H1 (cell line): ENCODE measurements around the gene EFEMP1. TPM values are rescaled to one million over a fixed set of nuclear protein-coding genes. Genes with fewer than 3 reads are reported as not detected.

Experiments used
- CTCF ChIA-PET: fragments of 300-600 bp; sonication (Branson Sonifier 250); formaldehyde crosslinking; loops from one replicate; lab custom pipeline; 2021; ENCODE audit not compliant: partially characterized antibody; lab: Charles Lee
- POLR2A ChIA-PET: fragments of 300-600 bp; sonication (Branson Sonifier 250); formaldehyde crosslinking; loops from one replicate; lab custom pipeline; 2021; ENCODE audit warnings: inconsistent platforms; ENCODE audit not compliant: partially characterized antibody; lab: Charles Lee
- DNase-seq, 2 experiments: peaks; one replicate each; pipeline versions ENCODE4 v3.0.0 to v3.0.0-alpha.2; 2010 to 2022; ENCODE audit warnings: low spot score in 2 of 2, low read depth in 1 of 2, mixed read lengths in 1 of 2
- FAIRE-seq: peaks from 2 replicates; lab custom pipeline; 2011; peaks lifted over from hg19 to GRCh38; lab: Jason Lieb, UNC
- H2AFZ ChIP-seq: 2 replicates; pipeline ENCODE4 v1.8.1; 2012; ENCODE audit warnings: low read length, inconsistent platforms
- H2AK5ac ChIP-seq: 2 replicates; pipeline ENCODE4 v1.6.1; 2013; ENCODE audit warnings: low read depth, low read length
- H2BK120ac ChIP-seq: replicated peaks from 2 replicates; pipeline ENCODE3; 2013; ENCODE audit warnings: low read depth, low read length, inconsistent platforms
- H2BK12ac ChIP-seq: 2 replicates; pipeline ENCODE4 v1.6.1; 2013; ENCODE audit warnings: low read depth, low read length
- H2BK15ac ChIP-seq: 2 replicates; pipeline ENCODE4 v1.6.1; 2013; ENCODE audit warnings: low read length
- H2BK20ac ChIP-seq: 2 replicates; pipeline ENCODE4 v1.6.1; 2013; ENCODE audit warnings: low read length
- H2BK5ac ChIP-seq: 2 replicates; pipeline ENCODE4 v1.6.1; 2013; ENCODE audit warnings: low read depth, low read length
- H3K14ac ChIP-seq: 2 replicates; pipeline ENCODE4 v1.6.1; 2013; ENCODE audit warnings: inconsistent platforms; ENCODE audit not compliant: insufficient read length
- H3K18ac ChIP-seq: 2 replicates; pipeline ENCODE4 v1.6.1; 2013; ENCODE audit warnings: low read length; ENCODE audit errors: extremely low read depth
- H3K23ac ChIP-seq: 2 replicates; pipeline ENCODE4 v1.6.1; 2013; ENCODE audit warnings: inconsistent platforms; ENCODE audit not compliant: insufficient read length
- H3K23me2 ChIP-seq: 2 replicates; pipeline ENCODE4 v1.6.1; 2013; ENCODE audit warnings: low read depth, low read length
- H3K27ac ChIP-seq: 2 replicates; pipeline ENCODE4 v1.6.1; 2011; ENCODE audit warnings: low read depth, low read length, inconsistent platforms
- H3K27me3 ChIP-seq, 4 experiments: replicated peaks in 1 of 4; 1 replicate in 1 of 4; 2 replicates in 3 of 4; pipeline versions ENCODE4 v1.6.1 to v1.8.1; 2011 to 2013; ENCODE audit warnings: low read length in 3 of 4, mild to moderate bottlenecking in 3 of 4, inconsistent platforms in 2 of 4, mixed read lengths in 2 of 4, moderate library complexity in 1 of 4; ENCODE audit not compliant: control insufficient read depth in 3 of 4, insufficient read depth in 3 of 4; ENCODE audit errors: extremely low read depth in 1 of 4
- H3K36me3 ChIP-seq, 4 experiments: 2 replicates each; pipeline versions ENCODE4 v1.6.1 to v1.8.1; 2011 to 2013; ENCODE audit warnings: mild to moderate bottlenecking in 4 of 4, low read length in 3 of 4, moderate library complexity in 2 of 4, control low read depth in 1 of 4, inconsistent platforms in 1 of 4; ENCODE audit not compliant: insufficient read depth in 4 of 4, control insufficient read depth in 2 of 4
- H3K4ac ChIP-seq: replicated peaks from 2 replicates; pipeline ENCODE3; 2013; ENCODE audit warnings: low read length, low read depth, mixed read lengths, inconsistent platforms; ENCODE audit not compliant: insufficient read length
- H3K4me1 ChIP-seq, 4 experiments: replicated peaks in 1 of 4; 1 replicate in 1 of 4; 2 replicates in 3 of 4; pipeline versions ENCODE4 v1.6.1 to v1.8.1; 2011 to 2013; ENCODE audit warnings: low read length in 3 of 4, inconsistent platforms in 2 of 4, mixed read lengths in 1 of 4; ENCODE audit not compliant: insufficient read depth in 4 of 4, control insufficient read depth in 3 of 4
- H3K4me2 ChIP-seq, 2 experiments: 2 replicates each; pipeline versions ENCODE4 v1.6.1 to v1.8.1; 2011 to 2013; ENCODE audit warnings: low read depth in 2 of 2, low read length in 2 of 2, control low read depth in 1 of 2, inconsistent platforms in 1 of 2, mild to moderate bottlenecking in 1 of 2; ENCODE audit not compliant: insufficient read depth in 1 of 2
- H3K4me3 ChIP-seq, 4 experiments: fragments of 200-600, 300-600 bp in 1 of 4; sonication (generic), shearing (Covaris generic), sonication (Bioruptor Twin) in 1 of 4; 2 replicates each; pipeline versions ENCODE4 v1.5.1 to v1.8.1; 2011 to 2016; ENCODE audit warnings: low read length in 4 of 4, low read depth in 3 of 4, control low read depth in 2 of 4, inconsistent platforms in 2 of 4, mild to moderate bottlenecking in 2 of 4, mixed read lengths in 1 of 4, moderate library complexity in 1 of 4; ENCODE audit not compliant: insufficient read depth in 2 of 4; ENCODE audit errors: extremely low read depth in 1 of 4
- H3K56ac ChIP-seq: replicated peaks from 2 replicates; pipeline ENCODE3; 2013; ENCODE audit warnings: low read depth, mild to moderate bottlenecking, mixed read lengths, low read length, inconsistent platforms; ENCODE audit not compliant: insufficient read length
- H3K79me1 ChIP-seq: 2 replicates; pipeline ENCODE4 v1.6.1; 2013; ENCODE audit warnings: low read depth, low read length, control low read depth
- H3K79me2 ChIP-seq, 2 experiments: 2 replicates each; pipeline versions ENCODE4 v1.6.1 to v1.8.1; 2012 to 2013; ENCODE audit warnings: low read length in 2 of 2, mild to moderate bottlenecking in 2 of 2, inconsistent platforms in 1 of 2; ENCODE audit not compliant: insufficient read depth in 2 of 2, control insufficient read depth in 1 of 2
- H3K9ac ChIP-seq, 4 experiments: replicated peaks in 1 of 4; 1 replicate in 1 of 4; 2 replicates in 3 of 4; pipeline versions ENCODE4 v1.6.1 to v1.8.1; 2011 to 2013; ENCODE audit warnings: low read depth in 3 of 4, low read length in 3 of 4, control low read depth in 2 of 4, mild to moderate bottlenecking in 2 of 4, moderate library complexity in 2 of 4, inconsistent platforms in 1 of 4; ENCODE audit errors: extremely low read depth in 1 of 4
- H3K9me3 ChIP-seq, 2 experiments: 2 replicates each; pipeline versions ENCODE4 v1.6.1 to v1.8.1; 2012 to 2013; ENCODE audit warnings: mild to moderate bottlenecking in 2 of 2, moderate library complexity in 2 of 2, control low read depth in 1 of 2, inconsistent platforms in 1 of 2, low read depth in 1 of 2, low read length in 1 of 2, mixed read lengths in 1 of 2; ENCODE audit not compliant: insufficient read depth in 2 of 2
- H4K20me1 ChIP-seq, 2 experiments: replicated peaks in 1 of 2; 2 replicates each; pipeline versions ENCODE3 to v1.8.1; 2011 to 2013; ENCODE audit warnings: inconsistent platforms in 2 of 2, low read length in 2 of 2, mild to moderate bottlenecking in 1 of 2; ENCODE audit not compliant: insufficient read depth in 2 of 2, control insufficient read depth in 1 of 2
- H4K5ac ChIP-seq: 2 replicates; pipeline ENCODE4 v1.6.1; 2013; ENCODE audit warnings: low read length, low read depth, mixed read lengths, inconsistent platforms; ENCODE audit not compliant: insufficient read length
- H4K8ac ChIP-seq: 2 replicates; pipeline ENCODE4 v1.8.0; 2013; ENCODE audit warnings: mild to moderate bottlenecking, moderate library complexity, low read length, inconsistent platforms; ENCODE audit not compliant: insufficient read depth; ENCODE audit errors: extremely low read depth
- H4K91ac ChIP-seq: replicated peaks from 2 replicates; pipeline ENCODE3; 2013; ENCODE audit warnings: low read length, mixed read lengths, inconsistent platforms; ENCODE audit not compliant: insufficient read length
- ASH2L ChIP-seq: fragments of 200-600, 300-600 bp; sonication (generic); IDR thresholded peaks from one replicate; pipeline ENCODE4 v1.7.1; 2017; ENCODE audit warnings: low read length
- BCL11A ChIP-seq, 2 experiments: IDR thresholded peaks; one replicate each; pipeline ENCODE4 v1.6.1; 2011; ENCODE audit warnings: low read depth in 2 of 2, low read length in 2 of 2, mild to moderate bottlenecking in 2 of 2
- CTBP2 ChIP-seq: IDR thresholded peaks from 2 replicates; pipeline ENCODE4 v1.7.0; 2011; ENCODE audit warnings: borderline replicate concordance, mild to moderate bottlenecking, moderate library complexity, mixed read lengths, low read length; ENCODE audit not compliant: insufficient read depth, insufficient read length
- FOSL1 ChIP-seq: IDR thresholded peaks from 2 replicates; pipeline ENCODE4 v1.6.1; 2011; ENCODE audit warnings: mild to moderate bottlenecking, low read depth, low read length, moderate library complexity; ENCODE audit not compliant: insufficient read depth
- HDAC2 ChIP-seq, 2 experiments: fragments of 300-600 bp in 1 of 2; sonication (generic) in 1 of 2; IDR thresholded peaks; 2 replicates each; pipeline ENCODE4 v1.6.1; 2011 to 2012; ENCODE audit warnings: low read depth in 2 of 2, low read length in 2 of 2, mild to moderate bottlenecking in 2 of 2, moderate library complexity in 2 of 2, borderline replicate concordance in 1 of 2, inconsistent platforms in 1 of 2
- KDM4A ChIP-seq: IDR thresholded peaks from one replicate; pipeline ENCODE4 v1.7.1; 2012; ENCODE audit warnings: low read depth, mild to moderate bottlenecking, moderate library complexity, low read length, inconsistent platforms; ENCODE audit not compliant: severe bottlenecking
- NRF1 ChIP-seq: IDR thresholded peaks from 2 replicates; pipeline ENCODE4 v1.6.1; 2011; ENCODE audit warnings: mild to moderate bottlenecking, low read depth, low read length, improper control_type of control experiment
- RAD21 ChIP-seq, 2 experiments: IDR thresholded peaks in 1 of 2; conservative IDR thresholded peaks in 1 of 2; 2 replicates each; pipeline ENCODE4 v1.6.1; 2011; ENCODE audit warnings: low read depth in 2 of 2, low read length in 2 of 2, improper control_type of control experiment in 1 of 2, inconsistent platforms in 1 of 2, mild to moderate bottlenecking in 1 of 2, moderate library complexity in 1 of 2
- SIRT6 ChIP-seq: IDR thresholded peaks from one replicate; pipeline ENCODE4 v1.7.1; 2012; ENCODE audit warnings: low read length, inconsistent platforms
- SP2 ChIP-seq: IDR thresholded peaks from 2 replicates; pipeline ENCODE4 v1.6.1; 2012; ENCODE audit warnings: mild to moderate bottlenecking, low read length, inconsistent platforms
- SP4 ChIP-seq: IDR thresholded peaks from 2 replicates; pipeline ENCODE4 v1.6.1; 2012; ENCODE audit warnings: low read length, inconsistent platforms
- TBP ChIP-seq: IDR thresholded peaks from 2 replicates; pipeline ENCODE4 v1.6.1; 2011; ENCODE audit warnings: low read depth, low read length, improper control_type of control experiment
- WGBS, 2 experiments: shearing (Covaris generic) in 1 of 2; methylation state at CpG; one replicate each; pipeline versions ENCODE4 v1.1.6 to v1.1.7; 2013 to 2015; ENCODE audit warnings: low lambda C conversion rate in 2 of 2, mixed read lengths in 2 of 2, inconsistent platforms in 1 of 2, low coverage in 1 of 2, missing lambda C conversion rate in 1 of 2; ENCODE audit not compliant: insufficient replicate concordance in 2 of 2, insufficient coverage in 1 of 2, insufficient read length in 1 of 2; ENCODE audit errors: extremely low coverage in 1 of 2, missing lambda C conversion rate in 1 of 2; 5-methylcytosine and 5-hydroxymethylcytosine counted together
- polyA plus RNA-seq, 7 experiments: library from polyadenylated mRNA; depleted of rRNA in 3 of 7; stranded (reverse) in 5 of 7; unstranded in 2 of 7; fragments of >200 nt in 5 of 7; fragments of 200-250 nt in 2 of 7; gene quantifications; 1 replicate in 5 of 7; 2 replicates in 1 of 7; 4 replicates in 1 of 7; pipeline versions ENCODE4 v1.2.1 to v1.2.3, GENCODE V29; 2011 to 2013; ENCODE audit warnings: missing spikeins in 2 of 7, mixed read lengths in 2 of 7
- total RNA-seq: library from RNA; stranded (reverse); fragmentation: NEBNext Ultra II Directional; extraction: Animal tissue kit (Norgen Biotek cat#: 25700); gene quantifications from 2 replicates; pipeline ENCODE4 v1.2.1, GENCODE V29; 2021

The EFEMP1 gene
- total and polyA plus RNA-seq, 2 of the 8 experiments (the other 6 are each of a cell fraction or from before 2014, with no cell fraction given) = 15.5 to 19.7 TPM

- POLR2A ChIA-PET = no interaction called here
- FAIRE-seq = no peak
- no peak overlapping the region for H4K8ac ChIP-seq
Measured at GRCh38 chr2:55879976-55880375, 43.6 kb downstream of the EFEMP1 start.

More at GRCh38 chr2:55879976-55880375, 43.6 kb downstream of the EFEMP1 start:
- H3K79me2 ChIP-seq = no peaks in the 10 kb centered on the region
- no peak for DNase-seq
- H4K5ac ChIP-seq = no peak overlapping the region
- no peak overlapping the region for H2BK20ac ChIP-seq
- CTCF ChIA-PET = no interaction called here
- H3K9ac ChIP-seq = no peak overlapping the region
- no peak overlapping the region for H4K91ac ChIP-seq
- H3K18ac ChIP-seq = no peak overlapping the region
- no peak overlapping the region for H3K27ac ChIP-seq
- H3K4me3 ChIP-seq = no peak overlapping the region
- H3K79me1 ChIP-seq = no peaks in the 10 kb centered on the region; the same call in 1 of the 2 replicates
- no peak overlapping the region for H3K14ac ChIP-seq
- no peak overlapping the region for H2AK5ac ChIP-seq
- H3K23me2 ChIP-seq = no peaks in the 10 kb centered on the region
- H2BK15ac ChIP-seq = no peak overlapping the region
- H3K23ac ChIP-seq = no peak overlapping the region
- no peaks in the 10 kb centered on the region for H3K9me3 ChIP-seq
- no peak overlapping the region for H2AFZ ChIP-seq
- H3K27me3 ChIP-seq = no peaks in the 10 kb centered on the region
- no peaks in the 10 kb centered on the region for H4K20me1 ChIP-seq
- no peak overlapping the region for H3K4ac ChIP-seq
- H2BK120ac ChIP-seq = no peak overlapping the region
- no peak overlapping the region for H3K56ac ChIP-seq
- H3K4me1 ChIP-seq = no peaks in the 10 kb centered on the region
- WGBS, 2 experiments = 89% methylated on average over 3 of the region's 3 CpGs; no CpG with 5 or more reads in 1 of the 2 experiments
- no peaks in the 10 kb centered on the region for H3K36me3 ChIP-seq
- no peak overlapping the region for H2BK5ac ChIP-seq
- H2BK12ac ChIP-seq = no peak overlapping the region
- no peak overlapping the region for H3K4me2 ChIP-seq
- TF ChIP-seq HDAC2 (IDR thresholded peaks at IDR 0.05; ENCODE audit: borderline replicate concordance in 1 of 2, low read depth in 2 of 2, low read length in 2 of 2) (no peak), FOSL1 (no peak), SIRT6 (no peak), TBP (no peak), RAD21 (IDR thresholded peaks at IDR 0.05 in 1 of 2, conservative IDR thresholded peaks at IDR 0.05 in 1 of 2; ENCODE audit: low read depth in 2 of 2, low read length in 2 of 2) (no peak), CTBP2 (no peak), SP4 (no peak), KDM4A (no peak), ASH2L (no peak), BCL11A (IDR thresholded peaks at IDR 0.05; ENCODE audit: low read depth in 2 of 2, low read length in 2 of 2) (no peak), SP2 (no peak), NRF1 (no peak)
